NCI-H69 (cell line): ENCODE data around the gene UBE2D2.
A peak's percentile ranks its signal among the peaks of the same experiment; 100 is the strongest.

Experiments used
- DNase-seq: peaks from one replicate; lab custom pipeline; 2025; lab: John Stamatoyannopoulos, UW

UBE2D2 gene

DNA sequence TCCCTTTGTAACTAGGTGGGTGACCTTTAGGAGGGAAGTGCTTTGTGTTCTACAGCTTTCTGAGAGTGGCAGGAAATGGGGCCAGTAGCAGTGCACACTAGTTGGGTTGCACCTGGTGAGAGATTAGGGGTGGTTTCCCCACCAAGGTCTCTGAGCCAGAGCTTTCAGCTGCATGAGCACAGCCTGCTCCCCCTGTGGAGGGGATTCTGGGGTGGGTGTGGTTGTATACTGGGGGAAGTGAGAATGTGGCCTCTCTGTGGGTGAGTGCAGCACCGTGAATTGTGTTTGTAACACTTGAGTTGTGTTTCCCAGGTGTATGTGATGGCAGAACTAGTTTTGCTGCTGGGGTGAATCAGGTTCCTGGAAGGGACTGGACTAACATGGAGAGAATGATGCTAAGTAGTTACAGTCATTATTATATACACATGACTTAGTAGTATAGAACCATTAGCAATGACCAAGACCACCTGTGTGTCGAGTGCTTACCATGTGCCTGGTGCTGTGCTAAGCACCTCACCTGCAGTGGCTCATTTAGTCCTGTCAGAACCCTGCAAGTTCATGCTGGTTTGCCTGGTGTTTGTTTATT lies 75.2 kb downstream of the UBE2D2 start:
- DNase-seq: peak; percentile 77

DNA sequence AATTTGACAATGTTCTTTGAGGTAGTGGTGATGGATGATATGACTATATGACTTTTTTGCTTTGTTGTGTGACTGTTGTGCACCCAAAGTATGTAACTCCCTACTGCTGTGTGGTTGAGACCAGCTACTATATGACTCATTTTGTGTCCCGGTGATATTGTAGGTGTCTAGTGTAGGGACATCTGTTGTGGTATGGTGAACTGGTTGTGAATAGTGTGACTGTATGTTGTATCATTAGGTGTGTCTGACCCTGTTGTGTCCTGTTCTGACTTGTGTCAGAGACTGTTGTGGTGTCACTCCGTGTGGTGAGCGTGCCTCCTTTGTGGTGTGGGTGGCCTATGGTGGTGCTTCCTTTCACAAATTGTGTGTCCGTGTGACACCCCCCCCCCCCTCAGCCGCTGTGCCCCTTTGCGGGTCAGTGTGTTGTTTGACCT lies 75.9 kb downstream of the UBE2D2 start:
- peak; percentile 71 for DNase-seq

DNA sequence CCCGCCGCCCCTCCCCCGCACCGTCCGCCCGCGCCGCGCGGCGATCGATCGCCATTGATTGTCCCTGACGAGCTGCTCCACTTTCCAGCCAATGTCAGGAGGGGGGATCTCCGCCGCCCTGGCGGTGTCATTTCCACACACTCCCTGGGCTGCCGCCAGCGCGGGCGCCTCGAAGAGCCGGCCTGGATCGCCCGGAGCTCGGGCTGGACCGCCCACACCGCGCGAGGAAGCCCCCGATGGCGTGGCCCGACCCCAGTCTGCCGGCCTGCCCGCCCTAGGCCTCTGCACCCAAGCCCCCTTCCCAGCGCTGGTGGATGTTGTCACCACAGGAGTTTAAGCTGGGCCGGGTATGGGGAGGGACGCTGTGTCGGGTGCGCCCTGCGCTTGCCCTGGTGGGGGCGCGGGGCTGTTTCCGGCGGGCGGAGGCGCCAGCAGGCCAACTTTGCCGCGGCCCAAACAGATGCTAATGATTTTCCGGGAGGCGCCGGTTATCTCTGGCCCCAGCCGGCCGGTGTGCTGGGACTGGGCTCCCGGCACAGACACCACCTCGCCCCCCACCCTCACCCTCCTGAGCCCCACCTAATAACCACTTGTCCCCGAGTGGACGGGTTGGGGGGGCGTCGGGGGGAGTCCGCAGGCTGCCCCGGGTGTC lies 76.4 kb downstream of the UBE2D2 start:
- peak; percentile 93 for DNase-seq

DNA sequence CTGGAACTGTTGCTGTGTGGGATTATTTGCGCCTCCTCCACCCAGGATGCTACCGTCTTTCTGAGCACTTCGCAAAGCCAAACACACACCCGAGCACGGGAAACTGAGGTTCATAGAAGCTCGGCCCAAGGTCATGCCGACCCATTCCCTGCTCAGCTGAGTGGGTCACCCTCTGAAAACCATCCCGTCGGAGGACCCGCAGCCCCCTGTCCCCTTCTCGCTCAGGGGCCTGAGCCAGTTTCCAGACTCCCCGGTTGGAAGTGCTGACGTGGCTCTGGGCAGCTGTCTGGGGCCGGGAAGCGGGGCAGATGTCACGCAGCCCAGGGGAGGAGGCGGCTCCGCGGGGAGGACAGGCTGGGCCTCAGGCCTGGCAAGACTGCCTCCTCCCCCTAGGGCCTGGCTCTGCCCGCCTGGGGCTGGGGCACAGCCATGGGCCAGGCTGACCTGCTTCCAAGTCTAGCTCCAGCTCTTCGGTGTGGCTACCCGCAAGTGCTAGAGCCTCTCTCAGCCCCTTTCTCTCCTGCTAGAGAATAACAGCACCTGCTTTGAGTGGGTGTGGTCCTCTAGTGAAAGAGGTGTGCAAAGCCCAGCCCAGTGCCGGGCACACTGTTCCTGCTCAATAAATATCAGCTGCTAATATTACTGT lies 77.1 kb downstream of the UBE2D2 start:
- DNase-seq: peak; percentile 82

DNA sequence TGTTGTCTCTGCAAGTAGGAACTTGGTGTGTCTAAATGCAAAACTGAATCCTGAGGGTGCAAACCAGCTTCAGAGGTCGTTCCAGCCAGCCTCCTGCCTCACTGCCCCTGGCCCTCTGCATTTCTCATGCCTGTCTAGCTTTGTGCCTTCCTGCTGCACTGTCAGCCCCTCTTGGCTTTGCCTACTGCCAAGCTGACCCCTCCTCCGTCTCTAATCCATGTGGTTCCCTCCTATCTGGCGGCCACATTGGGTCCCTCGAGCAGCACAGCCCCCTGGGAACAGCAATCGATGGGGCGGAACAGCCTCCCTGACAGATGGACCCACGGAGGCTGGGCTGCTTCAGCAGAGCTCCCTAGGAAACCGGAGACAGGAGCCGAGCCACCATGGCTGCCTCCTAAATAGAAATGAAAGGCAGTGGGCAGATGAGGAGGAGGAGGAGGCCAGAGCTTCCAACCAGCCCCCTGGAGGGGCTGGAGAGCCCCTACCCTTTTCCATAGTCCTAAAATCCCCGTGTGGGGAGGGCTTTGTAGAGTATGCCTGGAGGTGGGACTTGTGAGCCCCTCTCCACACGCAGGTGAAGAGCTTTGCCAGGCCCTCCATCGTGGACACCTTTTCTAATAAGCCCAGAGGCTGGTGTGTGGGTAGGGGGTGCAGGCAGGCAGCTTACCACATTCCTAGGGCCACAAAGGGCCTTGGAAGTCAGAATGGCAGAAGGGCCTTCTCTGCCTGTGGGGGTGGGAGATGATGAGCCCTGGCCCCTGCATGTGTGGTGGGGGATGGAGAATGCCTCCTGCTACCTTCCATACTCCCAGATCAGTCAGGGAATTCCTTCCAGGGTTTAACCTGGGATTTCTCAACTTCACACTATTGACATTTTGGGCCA lies 77.8 kb downstream of the UBE2D2 start:
- DNase-seq: peak; percentile 74

DNA sequence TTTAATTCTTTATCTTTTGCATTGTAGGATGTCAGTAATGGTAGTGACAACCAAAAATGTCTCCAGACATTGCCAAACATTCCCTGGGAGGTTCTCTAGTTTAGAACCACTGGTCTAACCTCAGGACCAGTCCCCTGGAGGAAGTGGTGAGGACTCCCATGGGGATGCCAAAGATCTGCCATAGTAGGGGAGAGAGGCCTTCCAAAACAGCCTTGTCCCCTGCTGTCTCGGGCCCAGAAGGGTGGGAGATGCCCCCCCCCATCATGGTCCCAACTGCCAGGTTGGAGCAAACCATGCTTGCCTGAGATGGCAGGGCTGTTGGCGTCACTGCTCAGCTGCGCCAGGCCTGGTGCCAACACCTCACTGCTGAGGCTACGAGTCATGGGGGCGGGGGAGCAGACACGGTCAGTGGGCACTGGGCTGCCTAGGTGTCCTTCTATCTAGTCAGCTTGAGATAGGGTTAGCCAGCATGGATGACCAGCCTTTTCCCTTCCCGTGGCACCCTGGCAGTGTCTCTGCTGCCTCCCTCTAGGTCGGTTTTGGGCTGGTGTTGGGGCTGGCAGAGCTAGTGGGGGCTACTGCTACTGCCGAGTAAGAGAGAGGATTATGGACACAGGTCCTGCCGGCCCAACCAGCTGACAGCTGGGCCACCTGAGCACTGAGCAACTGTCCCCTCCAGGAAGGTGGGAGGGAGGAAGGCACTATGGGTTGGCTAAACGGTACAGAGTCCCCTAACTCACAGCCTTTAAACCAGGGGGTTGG lies 78.7 kb downstream of the UBE2D2 start:
- DNase-seq: peak; percentile 37

DNA sequence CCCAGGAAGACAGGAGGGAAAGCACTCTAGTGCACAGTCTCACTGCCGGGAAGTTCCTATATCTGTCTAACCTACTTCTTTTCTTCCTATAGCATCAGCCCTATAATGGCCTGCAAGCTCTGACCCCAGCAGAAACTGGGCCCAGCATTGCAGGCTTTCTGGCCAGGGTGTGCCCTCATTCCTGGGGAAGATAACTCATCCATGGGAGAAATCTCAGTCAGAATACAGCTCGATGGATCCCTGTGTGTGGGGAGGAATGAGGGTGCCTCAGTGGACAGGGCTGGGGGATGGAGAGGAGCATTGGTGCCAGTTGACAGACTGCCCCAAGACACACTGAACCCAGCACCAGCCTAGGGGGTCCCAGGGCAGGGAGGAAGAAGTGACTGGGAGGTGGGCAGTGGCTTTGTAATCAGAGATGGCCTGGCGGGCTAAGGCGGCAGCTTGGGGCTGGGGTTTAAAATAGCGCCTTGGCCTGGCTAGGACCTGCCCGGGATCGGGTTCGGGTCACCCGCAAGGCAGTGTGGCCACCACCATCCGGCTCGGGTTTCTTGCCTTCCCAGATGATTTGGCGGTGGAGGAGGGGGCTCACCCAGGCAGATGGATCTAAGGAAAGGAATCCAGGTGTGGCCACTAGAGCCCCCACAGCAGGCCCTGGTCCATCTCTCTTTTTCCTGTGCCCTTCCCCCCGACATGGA lies 79.4 kb downstream of the UBE2D2 start:
- no peak for DNase-seq

DNA sequence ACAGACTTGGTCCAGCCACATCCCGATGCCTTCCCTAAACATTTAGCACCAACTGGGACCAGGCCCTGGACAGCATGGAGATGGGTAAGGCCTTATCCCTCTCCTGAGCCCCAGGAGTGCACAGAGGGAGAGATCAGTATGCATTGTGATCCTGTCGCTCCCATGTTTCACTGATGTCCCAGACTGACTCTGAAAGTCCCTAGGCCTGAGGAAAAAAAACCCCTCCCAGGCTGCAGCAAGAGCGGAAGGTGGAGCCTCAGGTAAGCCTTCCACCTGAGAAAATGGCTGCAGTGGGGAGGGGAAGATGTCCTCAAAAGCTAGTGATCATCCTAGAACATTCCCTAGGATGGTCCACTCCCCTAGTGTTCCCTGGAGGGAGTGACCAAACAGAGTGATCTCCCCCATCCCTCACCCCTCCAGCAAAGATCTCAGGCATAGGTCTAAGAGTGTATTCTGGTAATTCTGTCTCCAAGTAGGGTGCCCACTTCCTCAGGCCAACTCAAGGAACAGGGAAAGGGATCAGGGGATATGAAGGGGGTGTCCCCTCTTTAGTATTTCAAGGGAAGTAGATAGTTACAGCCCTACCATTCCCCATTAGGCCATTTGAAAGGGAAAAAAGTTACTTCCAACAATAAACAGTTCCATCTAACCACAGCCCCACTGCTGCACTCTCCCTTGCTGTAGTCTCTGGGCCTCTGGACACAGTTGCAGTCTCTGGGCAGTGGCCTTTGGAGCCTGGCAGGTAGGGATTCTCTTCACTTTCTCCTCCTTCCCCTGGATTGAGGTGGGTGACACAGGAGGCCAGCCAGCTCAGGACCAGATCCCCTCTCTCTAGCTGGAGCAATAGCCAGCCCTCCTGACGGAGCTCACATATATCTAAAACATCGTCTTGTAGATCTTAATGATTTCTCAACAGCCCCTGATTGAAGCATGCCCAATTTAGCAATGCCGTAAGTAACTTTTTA lies 80.3 kb downstream of the UBE2D2 start:
- DNase-seq: no peak

DNA sequence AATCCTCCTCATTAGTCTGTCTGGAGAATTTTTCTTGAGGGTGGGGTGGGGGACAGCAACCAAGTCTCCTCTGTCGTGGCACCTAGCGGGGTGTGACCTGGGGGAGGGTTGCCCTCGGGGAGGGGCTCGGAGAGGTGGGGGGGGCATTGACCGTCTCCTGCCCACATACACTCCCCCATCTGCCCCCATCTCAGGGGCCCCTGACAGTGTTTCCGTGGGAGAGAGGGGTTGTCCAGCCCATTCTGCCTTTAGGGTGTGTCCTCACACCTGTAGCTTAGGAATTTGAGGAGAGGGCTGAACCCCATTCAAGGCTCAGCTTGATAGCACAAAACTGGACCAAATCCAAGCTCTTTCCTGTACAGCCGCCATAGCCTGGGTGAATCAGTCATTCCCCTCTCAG lies 81.1 kb downstream of the UBE2D2 start:
- no peak for DNase-seq

DNA sequence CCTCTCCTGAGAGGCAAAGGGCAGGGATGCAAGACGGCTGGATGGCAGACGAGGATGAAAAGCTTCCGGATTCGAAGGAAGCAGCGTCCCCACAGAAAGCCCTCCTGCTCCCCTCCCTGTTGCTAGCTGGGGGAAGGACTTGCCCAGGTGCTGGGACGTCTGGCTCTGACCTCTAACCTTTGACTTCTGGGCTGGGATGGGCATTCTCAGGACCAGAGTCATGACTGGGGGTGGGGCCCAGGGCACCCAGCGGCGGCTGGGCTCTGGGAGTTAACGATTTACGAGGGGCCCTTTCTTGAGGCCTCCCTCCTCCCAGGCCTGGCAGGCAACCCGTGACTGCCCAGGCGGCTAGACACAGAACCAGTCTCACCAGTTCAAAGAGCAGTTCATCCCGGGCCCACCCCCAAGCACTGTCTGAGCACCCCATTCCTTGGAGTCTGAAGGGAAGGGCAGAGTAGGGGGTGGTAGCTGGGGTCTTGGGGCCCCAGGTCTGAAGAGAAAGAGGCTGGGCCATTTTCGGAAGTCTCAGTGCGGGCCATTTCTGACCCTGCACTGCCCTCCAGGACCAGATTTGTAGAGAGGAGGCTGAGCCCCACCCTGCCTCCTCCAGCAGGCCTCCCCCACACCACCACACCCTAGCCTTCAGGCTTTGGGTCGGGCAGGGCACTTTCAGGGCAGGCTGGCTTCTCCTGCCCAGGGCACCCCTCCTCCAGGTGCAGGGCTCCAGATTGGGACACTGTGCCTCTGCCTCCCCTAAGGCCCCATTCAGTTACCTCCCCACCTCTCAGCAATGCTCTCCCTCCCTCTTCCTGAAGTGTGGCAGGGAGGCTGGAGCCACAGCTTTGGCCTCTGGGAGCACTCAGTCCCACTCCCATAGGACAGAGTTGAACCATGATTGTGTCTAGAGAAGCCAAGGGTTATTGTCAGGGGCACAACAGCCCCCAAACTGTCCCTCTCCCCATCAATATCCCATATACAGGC lies 82.0 kb downstream of the UBE2D2 start:
- DNase-seq: no peak

DNA sequence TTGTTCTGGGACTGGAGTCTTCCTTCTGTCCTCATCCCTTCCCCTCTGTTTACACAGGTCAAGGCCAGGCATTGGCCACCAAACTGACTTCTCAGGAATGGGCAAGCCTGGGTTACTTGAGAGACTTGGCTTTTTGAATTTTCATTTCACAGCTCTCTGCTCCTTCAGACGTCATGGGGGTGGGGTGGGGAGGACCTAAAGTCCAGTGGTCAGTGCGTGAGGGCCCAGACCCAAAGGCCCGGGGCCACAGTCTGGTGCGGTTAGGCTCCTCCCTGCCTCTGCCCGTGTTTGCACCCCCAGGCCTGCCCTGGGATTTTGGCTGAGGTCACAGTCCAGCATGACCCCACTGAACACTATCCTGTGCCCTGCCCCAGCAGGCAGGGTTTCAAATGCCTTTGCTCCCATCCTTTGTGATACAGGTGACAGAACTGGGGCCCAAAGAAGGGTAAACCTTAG lies 82.9 kb downstream of the UBE2D2 start:
- no peak for DNase-seq

DNA sequence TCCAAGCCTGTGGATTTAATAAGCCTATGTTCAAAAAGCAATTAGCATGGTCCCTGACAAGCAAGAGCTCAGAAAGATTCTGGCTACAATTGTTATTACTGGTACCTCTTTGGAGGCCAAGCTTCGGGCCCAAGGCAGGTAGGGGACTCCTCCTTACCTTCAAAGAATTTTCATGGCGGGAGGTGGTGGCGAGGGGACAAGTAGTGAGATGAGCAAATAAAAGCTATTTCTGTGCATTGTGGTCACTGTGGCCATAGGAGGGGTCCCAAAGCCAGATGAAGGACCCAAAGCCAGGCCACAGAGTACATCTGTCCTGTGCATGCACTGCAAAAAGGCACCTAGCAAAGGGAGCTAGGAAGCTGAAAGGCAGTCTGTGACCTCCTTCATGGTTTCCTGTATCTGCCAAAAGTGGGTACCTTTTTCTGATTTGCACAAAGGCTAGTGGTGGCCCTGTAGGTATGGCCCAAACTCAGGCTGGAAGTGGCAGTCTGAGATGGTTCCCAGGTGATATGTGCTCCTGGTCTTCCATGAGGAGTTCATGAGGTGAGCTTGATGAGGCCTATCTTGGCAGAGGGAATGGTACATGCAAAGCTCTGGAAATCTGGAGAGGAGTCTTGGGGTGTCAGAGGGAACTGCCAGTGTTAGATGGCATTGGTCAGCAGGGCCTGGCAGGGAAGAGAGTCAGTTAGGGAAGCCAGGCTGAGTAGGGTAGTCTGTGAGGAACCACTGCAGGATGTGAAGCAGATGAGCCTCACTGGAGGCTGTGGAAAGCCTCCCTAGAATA lies 83.7 kb downstream of the UBE2D2 start:
- DNase-seq: no peak

DNA sequence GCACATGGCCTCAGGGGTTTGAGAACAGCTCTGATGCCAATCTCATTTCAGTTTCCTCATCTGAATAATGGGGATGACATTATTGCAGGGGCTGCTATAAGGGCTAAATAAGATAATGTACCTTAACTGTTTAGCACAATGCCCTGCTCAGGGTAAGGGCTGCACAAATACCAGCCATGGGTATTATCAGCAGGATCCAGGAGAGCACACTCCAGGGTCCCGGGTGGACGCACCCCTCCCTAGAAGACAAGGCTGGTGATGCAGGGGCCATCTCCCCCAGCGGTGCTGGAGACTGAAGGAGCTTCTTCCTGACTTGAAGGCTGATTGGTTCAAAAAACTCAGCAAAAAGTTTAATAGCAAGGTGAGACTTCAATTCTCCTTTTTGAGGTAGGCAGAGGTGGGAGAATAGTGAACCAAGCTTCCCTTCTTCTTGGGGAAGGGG lies 84.3 kb downstream of the UBE2D2 start:
- no peak for DNase-seq

DNA sequence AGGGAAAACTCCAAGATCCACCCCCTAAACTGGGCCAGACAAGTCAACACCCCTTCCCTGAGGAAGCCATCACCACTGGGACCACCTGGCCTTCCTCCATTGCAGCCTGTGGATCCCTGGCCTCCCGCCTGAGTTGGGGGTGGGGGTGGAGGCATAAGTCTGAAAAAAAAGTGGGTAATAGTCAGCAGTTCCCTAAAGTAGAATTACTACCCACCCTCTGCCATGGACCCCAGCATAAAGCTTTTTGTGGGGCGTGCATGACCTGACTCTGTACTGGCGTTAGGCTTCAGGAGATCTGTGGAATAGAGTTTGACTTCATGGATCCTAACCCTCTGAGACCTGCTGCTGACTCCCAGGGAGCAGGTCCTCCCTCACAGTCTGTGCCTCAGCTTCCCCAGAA lies 85.0 kb downstream of the UBE2D2 start:
- DNase-seq: no peak

DNA sequence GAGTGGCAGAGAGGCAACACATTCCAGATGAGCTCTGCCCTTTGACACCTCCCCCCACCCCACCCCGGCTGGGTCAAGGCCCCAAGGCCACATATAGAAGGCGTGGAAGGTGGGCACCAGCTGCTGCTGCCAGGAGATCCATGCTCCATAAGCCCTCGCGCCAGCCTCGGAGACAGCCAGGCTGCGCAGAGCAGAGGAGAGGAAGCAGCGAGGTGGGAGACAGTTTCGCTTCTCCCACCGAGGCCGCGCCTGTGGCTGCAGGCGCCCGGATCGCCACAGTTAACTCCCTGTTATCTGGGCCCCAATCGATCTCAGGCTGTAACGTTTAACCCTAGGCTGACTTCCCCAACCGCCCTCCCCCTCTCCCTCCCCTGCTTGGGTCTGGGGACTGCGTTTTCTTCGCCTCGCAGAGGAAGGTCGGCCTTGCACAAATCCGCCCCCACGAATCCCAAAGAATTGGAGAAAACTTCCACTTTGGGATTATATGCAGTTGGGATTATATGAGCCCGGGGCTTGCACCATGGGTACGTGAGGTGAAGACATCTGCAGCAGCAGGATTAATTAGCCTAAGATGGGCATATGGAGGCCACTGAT lies 85.9 kb downstream of the UBE2D2 start:
- no peak for DNase-seq

DNA sequence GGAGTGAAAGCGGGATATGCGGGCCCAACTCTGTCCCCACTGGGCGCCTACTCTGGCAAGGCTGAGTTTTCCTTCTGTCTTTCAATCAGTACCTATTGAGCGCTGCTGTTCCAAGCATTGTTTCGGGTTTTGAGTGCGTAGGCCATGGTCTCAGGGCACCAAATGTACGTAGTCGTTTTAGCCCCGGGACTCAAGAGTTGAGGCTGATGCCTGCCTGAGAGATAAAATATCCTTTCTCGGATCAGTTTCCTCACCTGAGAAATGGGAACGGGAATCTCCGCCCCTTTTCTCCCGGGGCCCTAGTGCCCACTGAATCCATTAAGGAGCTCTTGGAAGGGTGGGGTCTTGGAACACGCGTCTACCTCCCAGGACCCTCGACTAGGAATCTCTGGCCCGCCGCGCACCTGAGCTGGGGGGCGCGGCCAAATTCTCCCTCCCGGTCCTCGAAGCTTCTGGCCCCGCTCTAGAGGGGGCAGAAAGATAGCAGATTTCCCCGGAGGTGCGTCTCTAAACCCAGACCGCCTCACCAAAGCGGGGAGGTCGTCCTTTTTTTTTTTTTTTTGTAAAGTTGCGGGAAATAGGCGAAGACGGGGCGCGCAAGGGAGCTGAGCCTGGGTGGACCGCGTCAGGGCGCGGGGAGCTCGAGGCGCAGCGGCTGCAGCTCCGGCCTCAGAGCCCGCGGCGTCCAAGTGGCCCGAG lies 86.5 kb downstream of the UBE2D2 start:
- DNase-seq: no peak
